Stimulated activated CD8-positive, alpha-beta memory T cell treated with anti-CD3 and anti-CD28 coated beads, Interleukin-7, amount 100 ng/mL, for 4 hours (primary cell): ENCODE data around the gene PKP1.

Experiments used
- DNase-seq, 2 donors: peaks; one replicate each; pipeline ENCODE4 v3.0.0-alpha.2; 2020; ENCODE audit warnings: low read depth in 2 of 2

PKP1 gene

DNA sequence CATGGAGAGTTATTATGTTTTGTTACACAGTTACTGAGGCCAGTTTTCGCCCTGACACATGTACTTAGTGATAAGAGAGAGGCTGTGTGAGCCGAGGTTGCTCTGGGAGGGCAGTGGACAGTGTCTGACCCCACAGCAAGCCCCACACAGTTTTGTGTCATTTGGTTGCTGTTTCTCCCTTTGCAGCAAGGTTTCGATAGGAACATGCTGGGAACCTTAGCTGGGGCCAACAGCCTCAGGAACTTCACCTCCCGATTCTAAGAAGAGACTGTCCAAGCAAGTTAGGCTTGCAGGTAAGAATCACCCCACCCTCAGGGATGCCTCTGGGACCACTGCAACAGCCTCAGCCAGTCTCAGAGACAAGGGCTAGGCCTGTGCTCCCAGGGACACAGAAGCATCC is 45.3 kb downstream of the PKP1 start:
- no peak for DNase-seq

DNA sequence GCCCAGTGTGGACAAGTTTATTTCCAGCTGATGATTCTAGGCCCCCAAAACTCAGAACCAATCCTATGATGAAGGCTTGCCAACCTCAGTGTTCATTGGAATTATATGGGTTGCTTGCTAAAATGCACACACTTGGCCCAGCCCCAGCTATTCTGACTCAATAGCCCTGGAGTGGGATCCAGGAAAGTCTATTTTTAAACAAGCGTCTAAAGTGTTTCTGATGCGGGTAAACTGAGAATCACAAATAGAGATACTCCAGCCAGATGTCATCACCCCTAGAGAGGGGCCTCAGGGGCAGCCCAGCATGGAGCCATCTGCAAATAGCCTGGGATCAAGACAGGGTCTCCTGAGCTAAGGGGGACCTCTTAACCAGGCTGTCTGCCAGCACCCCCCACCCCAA is 46.0 kb downstream of the PKP1 start:
- no peak for DNase-seq

DNA sequence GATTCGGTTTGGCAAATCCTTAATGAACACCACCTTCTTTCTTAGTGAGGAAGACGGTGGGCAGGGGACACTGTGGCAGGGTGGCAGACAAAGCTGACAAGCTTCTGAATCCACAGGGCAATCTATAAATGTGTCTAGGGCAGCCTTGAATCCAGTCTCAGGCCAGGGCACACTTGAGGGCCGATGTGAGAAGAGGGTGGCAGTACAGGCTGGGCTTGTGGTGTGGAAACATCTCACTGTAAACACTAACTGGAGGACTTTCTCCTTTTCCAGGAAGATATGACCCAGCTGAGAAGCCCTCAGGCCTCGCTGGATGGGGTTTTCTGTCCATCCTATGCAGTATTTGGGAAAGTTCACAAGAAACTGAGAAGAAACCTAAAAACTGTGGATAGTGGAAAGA is 46.5 kb downstream of the PKP1 start:
- DNase-seq = no peak

DNA sequence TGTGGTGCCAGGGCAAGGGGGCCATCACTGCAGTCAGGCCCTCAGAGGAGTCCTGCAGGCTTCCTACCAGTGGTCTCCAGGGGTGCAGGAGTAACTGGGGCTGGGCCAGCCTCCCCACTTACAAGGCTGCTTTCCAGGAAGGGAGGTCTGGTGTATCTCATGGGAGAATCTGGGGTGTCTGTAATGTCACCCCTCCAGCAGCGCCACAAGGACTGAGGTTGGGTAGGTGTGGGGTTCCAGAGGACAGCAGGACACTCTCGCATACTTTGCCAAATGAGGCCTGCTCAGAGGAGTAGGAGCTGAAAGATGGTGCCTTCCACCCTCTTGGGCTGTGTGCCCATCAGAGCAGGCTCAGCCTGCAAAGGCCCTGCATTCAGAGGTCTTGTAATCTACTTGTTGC is 47.2 kb downstream of the PKP1 start:
- DNase-seq = no peak

DNA sequence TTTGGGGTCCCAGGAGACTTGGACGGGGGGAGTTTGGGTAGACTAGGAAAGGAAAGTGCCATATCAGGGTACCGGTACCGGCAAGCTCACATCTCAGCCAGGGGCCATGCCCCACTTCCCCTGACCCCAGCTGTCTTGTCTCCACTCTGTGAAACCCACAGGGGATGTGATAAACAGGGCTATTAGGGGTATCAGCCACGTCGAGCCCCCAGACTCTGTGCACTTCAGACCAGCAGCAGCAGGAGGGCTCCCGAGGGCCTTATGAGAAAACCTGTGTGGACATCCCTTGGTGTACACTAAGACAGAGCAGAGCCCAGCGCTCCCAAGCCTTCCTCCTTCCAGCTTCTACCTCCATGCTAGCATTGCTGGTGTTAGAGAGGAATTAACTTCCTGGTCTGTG is 47.9 kb downstream of the PKP1 start:
- DNase-seq = no peak

DNA sequence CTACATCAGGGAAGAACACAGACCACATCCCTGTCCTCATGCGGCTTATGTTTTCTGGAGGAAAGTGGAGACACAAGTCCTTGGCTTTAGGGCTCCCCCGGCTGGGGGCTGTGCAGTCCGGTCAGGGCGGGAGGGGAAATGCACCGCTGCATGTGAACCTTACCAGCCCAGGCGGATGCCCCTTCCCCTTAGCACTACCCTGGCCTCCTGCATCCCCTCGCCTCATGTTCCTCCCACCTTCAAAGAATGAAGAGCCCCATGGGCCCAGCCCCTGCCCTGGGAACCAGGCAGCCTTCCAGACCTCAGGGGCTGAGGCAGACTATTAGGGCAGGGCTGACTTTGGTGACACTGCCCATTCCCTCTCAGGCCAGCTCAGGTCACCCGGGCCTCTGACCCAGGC is 48.7 kb downstream of the PKP1 start:
- no peak for DNase-seq

DNA sequence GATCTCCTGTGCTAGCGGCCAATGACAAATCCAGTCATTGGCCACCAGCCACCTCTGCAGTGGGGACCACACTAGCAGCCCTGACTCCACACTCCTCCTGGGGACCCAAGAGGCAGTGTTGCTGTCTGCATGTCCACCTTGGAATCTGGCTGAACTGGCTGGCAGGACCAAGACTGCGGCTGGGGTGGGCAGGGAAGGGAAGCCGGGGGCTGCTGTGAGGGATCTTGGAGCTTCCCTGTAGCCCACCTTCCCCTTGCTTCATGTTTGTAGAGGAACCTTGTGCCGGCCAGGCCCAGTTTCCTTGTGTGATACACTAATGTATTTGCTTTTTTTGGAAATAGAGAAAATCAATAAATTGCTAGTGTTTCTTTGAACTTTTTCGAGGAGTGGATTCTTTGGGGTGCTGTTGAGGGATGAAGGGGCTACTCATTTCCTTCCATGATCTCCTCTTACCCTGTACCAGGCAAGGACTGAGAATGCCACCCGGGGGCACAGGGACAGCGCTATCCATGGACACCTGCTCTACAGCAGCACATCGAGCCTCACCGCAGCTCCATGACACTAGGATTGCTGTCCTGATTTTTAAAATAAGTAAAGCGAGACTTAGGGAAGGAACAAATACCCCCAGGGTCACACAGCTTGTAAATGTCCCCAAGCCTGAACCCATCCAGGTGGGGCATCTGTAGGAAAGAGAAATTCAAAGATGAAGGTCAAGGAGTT is 49.5 kb downstream of the PKP1 start:
- DNase-seq = no peak

DNA sequence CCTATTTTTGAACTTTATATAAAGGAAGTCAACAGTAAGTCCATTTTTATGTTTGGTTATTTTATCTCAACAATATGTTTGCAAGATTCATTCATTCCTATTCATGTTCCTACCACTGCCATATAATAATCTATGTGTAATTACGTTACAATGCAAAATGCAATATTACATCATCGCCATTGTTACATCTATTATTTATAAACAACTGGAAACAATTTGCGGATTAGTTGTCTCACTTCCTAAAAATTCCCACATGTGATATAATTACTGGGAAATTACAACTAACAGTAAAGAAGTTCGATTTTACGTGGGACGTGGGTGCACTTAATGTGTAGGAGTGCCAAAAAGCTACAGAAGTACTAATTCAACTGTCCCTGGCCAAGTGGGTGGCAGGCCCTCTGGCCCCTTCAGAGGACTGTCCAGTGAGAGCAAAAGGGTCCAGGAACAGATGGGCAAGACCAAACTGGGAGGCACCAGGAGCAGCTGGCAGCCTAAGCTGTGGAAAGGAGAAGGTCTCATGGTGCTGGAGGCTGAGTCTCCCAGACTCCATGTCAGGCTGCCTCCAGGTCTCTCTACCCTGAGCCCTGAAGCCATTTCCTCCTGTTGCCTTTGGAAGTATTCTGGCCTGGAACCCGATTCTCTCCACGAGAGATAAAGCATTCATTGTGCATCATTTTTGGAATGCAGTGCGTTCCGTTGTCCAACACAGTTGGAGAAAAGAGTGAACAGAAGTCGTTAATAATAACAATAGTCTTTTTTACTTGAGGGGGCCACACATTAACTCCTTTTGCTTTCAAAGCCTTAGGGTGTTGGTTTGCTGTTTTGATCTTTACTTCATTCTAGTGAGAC is 51.2 kb downstream of the PKP1 start:
- no peak for DNase-seq

DNA sequence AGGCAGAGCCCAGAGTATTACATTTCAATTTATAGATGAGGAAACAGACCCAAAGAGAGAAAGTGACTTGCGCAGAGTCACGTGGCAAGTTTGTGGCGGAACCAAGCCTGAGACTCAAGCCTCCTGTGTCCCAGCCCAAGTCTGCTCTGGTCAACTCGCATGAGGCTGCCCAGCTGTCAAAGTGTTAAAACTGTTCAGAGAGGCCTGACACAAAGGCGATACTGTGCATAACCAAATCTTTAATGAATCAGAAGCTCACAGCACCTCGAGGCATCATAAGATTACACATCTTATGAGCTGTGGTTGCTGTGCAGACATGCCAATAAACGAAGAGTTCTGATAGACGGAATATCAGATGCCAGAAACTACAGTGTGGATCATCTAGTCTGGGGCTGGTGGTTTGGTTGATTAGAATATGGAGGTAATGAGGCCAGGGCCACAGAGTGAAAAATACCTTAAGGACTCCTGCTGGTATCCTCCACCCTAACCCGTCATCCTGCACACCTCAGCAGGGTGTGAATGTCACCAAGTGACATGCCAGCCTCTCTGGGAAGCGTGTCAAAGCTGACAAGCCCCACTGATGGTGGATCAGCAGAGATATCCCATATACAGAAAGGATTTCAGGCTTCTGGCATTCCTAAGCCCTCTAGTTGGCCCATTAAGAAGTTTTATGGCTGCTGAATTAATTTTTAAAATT is 52.0 kb downstream of the PKP1 start:
- DNase-seq = no peak

DNA sequence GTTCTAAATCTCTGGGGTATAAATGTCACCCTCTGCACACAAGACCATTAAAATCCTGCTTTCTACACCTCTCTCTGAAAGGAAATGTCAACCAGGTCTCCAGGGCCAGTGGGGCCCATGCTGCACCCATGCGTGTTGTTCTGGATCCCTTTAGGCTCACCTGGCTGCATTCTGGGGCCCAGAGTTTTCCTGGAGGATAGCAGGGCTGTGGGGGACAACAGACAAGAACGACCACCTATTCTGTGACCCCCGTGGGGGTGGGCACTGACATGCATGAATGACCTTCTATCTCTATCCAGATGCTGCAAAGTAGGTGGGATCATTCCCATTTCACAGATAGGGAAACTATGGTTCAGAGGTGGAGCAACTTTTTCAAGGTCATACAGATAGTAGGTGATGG is 52.6 kb downstream of the PKP1 start:
- DNase-seq = no peak

DNA sequence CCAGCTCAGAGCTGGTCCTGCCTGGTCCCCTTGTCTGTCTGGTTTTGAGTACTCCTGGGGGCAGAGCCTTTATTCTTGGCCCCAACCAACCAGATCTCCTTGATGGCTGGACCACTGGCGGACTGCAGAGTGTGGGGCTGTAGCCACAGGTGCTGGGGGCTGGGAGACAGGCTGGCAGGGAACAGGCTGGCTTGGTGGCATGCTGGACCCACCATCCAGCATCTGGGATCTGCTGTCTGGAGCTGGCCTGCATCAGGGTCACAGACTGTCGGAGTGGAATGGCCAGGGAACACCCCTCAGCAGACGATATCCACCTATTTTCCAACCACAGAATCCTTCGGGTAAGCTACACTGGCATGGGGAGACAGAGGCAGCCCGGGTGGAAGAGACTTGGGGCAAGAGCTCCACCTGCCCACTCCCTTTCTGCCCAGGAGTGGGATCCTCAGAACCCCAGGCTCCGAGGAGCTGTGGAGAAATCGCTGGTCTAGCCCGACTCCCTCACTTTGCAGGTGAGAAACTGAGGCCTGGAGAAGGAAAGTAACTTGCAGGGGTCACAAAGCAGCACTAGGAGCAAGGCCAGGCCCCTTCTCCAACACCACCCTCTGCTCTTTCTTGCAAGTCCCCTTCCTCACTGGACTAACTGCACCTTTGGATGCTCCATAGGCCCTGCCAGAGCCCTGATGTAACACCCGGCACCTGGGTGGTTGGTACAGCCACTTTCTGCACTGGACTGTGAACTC is 53.6 kb downstream of the PKP1 start:
- DNase-seq = no peak

DNA sequence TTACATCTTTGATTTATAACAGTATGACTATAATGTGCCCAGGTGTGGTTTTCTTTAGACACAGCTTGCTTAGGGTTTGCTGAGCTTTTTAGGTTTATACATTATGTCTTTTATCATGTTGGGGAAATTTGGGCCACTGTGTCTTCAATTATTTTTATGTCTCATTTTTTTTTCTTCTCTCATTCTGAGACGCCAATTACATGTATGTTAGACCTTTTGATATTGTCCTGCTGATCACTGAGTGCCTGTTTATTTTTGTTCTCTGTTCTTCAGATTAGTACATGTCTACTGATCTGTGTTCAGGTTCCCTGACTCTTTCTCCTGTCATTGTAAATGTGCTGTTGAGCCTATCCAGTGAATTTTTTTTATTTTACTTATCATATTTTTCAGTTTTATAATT is 58.1 kb downstream of the PKP1 start:
- no peak for DNase-seq

DNA sequence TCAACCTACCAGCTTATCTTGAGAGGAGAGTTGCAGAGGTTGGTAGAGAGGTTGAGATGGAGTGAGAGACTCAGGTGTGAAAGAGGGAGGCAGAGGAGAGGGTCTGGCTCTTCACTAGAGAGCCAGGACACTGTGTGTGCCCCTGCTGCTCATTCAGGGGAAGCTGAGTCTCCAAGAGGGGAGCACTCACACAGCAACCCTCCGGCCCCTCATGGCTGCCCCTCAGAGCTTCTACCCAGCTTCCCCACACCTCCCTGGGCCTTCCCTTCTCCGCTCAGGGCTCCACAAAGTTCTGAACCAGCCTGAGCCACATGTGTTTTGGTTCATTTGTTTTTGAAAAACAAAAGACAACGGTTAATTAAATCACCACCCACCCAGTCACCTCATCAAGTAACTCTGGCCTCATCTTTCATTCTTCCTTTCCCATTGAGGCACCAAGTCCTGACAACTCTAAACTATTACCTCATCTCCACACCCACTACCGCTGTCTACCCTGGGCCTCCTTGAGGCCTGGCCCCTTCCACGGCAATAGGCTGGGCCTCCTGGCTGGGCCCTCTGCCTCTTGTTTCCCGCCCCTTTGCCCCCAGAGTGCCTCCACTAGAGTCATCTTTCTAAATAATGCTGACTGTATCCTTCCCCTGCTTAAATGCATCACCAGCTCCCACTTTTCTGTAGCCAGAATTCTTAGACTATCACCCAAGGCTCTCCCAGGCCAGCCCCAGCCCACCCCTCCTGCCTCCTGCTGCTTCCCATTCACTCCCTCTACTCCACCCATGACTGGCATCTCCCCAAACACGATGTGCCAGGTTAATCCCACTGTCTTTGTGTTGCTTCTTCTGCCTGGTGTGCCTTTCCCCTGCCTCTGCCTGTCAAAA is 61.1 kb downstream of the PKP1 start:
- DNase-seq = no peak

DNA sequence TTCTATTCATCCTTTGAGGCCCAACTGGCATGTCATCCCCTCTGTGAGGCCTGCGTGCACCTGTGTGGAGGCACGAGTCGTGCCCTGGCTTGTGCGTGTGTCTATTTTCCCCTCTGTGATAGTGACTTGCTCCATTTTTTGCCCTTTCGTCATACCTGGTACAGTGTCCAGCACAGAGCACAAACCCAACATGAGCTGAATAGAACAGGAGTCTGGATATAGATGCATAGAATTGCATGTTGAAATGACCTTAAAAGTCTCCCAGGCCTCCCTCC is 61.7 kb downstream of the PKP1 start:
- no peak for DNase-seq

DNA sequence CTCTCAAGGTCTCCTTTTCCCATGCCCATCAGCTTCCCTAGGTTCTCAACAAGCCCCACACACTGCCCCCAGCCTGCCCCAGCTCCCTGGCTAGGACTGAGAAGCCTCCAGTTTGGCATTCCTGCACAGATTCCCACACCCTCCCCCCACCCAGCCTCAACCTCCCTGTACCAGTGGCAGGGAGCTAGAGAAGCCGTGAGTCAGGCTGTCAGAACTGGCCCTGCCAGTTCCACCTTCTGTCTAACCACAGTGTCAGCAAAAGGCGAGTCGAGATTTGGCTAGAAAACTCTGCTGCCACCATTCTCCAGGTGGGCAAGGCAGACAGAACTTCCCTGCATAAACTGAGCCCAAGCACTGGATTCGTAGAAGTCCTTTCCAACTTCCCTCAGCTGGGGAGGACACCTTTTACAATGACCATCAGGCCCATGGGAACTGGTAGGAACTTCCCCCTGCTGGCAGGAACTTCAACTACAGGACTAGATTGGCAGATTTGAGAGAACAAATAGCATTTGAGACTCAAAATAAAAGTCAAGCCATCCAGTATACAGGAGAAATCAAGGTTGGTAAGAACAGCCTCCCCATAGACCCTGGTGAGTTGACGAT is 63.1 kb downstream of the PKP1 start:
- no peak for DNase-seq

DNA sequence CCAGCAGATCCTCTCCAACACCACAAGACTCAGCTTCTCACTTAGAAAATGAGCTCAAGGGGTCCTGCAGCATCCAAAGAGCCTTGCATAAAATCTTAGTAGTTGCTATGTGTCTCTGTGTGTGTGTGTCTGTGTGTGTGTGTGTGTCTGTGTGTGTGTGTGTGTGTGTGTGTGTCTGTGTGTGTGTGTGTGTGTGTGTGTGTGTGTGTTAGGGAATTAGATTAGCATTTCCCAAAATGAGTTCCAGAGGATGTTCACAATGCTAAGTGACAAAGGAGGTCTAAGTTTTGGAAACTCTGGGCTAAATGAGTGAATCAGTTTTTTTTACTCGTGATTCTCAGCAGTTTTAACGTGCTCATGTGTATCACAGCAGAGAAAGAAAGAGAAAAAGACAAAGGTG is 63.7 kb downstream of the PKP1 start:
- no peak for DNase-seq

DNA sequence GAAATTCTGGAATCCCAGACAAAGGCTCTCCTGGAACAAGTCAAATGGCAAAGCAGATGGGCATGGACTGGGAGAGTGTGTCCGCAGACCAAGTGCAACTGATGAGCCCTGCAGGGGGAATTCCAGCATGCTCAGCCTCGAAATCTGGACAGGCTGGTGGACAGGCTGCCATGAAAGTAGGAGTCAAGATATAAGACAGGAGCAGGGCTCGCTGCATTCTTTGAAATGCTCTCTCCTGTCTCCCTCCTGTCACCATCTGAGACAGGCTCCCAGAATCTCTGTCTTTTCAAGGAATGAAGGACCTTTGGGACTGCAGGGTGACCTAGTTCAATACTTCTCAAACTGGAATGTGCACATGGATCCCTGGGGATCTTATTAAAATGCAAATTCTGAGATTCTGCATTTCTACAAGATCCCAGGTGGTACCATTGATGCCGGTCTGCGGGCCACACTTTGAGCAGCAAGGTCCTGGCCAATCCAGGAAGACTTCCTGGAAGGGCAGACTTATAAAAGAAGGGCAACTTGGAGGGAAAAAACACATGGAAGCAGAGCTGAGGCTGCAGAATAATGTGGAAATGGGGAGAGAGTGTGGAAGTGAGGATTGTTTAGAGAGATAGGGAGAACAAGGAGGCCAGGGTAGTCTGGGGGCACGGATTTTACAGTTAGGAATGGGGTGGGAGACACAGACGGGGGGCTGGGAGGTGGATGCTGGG is 64.3 kb downstream of the PKP1 start:
- no peak for DNase-seq

DNA sequence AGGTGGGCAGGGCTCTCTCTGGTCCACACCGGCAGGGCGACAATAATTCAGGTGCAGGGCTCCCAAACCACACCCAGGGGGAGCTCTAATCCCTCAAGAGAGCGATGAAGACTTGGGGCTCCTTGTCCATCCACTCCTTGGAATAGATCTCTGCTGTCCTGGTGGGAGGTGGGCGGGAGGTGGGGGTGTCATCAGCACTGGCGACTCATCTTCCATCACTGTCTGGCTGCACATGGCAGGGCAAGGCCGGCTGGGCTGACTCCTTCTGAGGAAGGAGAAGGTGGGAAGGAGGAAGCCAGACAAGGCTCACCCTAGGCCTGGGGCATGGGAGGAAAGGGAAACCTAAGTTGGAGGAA is 64.9 kb downstream of the PKP1 start:
- no peak for DNase-seq

DNA sequence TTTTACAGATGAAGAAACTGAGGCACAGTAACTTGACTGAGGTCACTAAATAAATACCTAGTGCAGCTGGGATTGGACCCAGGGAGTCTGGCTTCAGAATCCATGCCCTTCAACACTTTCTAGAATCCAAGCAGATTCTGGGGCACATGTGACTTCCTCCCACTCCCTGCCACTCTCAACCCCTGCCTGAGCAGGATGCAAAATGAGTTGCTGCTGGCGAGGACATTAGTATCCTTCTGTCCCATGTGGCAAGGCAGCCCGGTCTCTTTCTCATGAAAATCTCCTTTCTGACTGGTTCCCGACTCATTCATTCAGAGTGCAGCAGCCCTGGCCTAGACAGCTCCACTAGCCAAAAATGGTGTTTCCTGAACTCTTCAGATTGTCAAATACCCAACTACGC is 65.8 kb downstream of the PKP1 start:
- no peak for DNase-seq

DNA sequence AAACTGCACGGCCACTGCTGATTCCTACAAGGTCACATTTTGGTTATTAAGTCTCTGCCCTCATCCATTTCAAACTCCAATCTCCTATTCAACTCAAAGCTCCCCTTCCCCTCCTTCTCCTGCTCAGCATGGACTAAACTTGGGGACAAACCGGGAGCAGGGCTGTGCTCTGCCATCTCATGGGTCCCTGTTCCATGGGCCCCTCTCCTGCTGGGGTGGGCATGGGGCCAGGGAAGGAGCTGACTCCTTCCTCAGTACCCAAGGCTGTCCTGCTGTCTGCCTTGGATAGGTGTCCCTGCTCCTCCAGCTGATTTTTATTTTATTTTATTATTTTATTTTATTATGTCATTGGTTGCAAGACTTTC is 67.0 kb downstream of the PKP1 start:
- DNase-seq = no peak

DNA sequence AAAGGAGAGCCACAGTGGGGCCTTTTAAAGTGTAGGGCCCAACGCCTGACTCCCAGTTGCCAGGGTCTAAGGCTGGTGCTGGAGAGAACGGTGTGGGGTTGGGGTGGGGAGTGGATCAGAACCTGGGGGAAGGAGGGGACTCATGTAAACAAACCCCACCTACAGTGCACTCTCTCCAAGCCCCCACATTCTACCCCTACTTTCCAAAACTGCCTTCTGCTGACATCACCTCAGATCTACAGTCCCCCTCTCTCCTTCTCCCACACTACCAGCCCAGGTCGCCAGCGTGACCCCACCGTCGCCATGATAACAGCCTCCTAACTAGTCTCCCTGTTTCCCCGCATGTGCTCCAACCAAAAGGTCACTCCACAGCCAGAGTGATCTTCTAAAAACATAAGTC is 67.6 kb downstream of the PKP1 start:
- no peak for DNase-seq
